Amniotic epithelial cell (primary cell): ENCODE data around the gene GSPT1.

Source experiments
- DNase-seq: peaks from one replicate; pipeline ENCODE4 v3.0.0-alpha.2; 2010; ENCODE audit warnings: low read depth

GSPT1 gene

GRCh38 chr16:11913425-11914079, 2.2 kb downstream of the GSPT1 start:
- no peak for DNase-seq

GRCh38 chr16:11909653-11910545, 5.9 kb downstream of the GSPT1 start:
- DNase-seq, result peak; percentile 78

GRCh38 chr16:11907160-11907970, 8.4 kb downstream of the GSPT1 start:
- no peak for DNase-seq

- no peak for DNase-seq
Measured at GRCh38 chr16:11903906-11904305, 11.8 kb downstream of the GSPT1 start.

- no peak for DNase-seq
Measured at GRCh38 chr16:11901091-11901490, 14.7 kb downstream of the GSPT1 start.

- peak; percentile 80 for DNase-seq
Measured at GRCh38 chr16:11896486-11897176, 19.1 kb downstream of the GSPT1 start.

GRCh38 chr16:11893571-11893970, 22.2 kb downstream of the GSPT1 start:
- no peak for DNase-seq

GRCh38 chr16:11892761-11893160, 23.0 kb downstream of the GSPT1 start:
- DNase-seq, result no peak

- DNase-seq, result no peak
Measured at GRCh38 chr16:11890231-11890965, 25.4 kb downstream of the GSPT1 start.

GRCh38 chr16:11886881-11887280, 28.9 kb downstream of the GSPT1 start:
- no peak for DNase-seq

- no peak for DNase-seq
Measured at GRCh38 chr16:11884035-11884434, 31.7 kb downstream of the GSPT1 start.

GRCh38 chr16:11880007-11880406, 35.7 kb downstream of the GSPT1 start:
- no peak for DNase-seq

- peak; percentile 80 for DNase-seq
Measured at GRCh38 chr16:11877374-11877773, 38.4 kb downstream of the GSPT1 start.

- DNase-seq, result no peak
Measured at GRCh38 chr16:11876306-11876705, 39.5 kb downstream of the GSPT1 start.

- no peak for DNase-seq
Measured at GRCh38 chr16:11875721-11876120, 40.0 kb downstream of the GSPT1 start.

GRCh38 chr16:11871193-11871592, 44.6 kb downstream of the GSPT1 start:
- DNase-seq, result peak; percentile 53

- DNase-seq, result no peak
Measured at GRCh38 chr16:11870399-11870798, 45.4 kb downstream of the GSPT1 start.

GRCh38 chr16:11869353-11870228, 46.2 kb downstream of the GSPT1 start:
- no peak for DNase-seq

GRCh38 chr16:11868412-11868980, 47.3 kb downstream of the GSPT1 start:
- DNase-seq, result no peak

- no peak for DNase-seq
Measured at GRCh38 chr16:11862489-11862888, 53.3 kb downstream of the GSPT1 start.
